ENCODE results near the gene PCDHB11.
"Not testable (repeated sequence)": the region's sequence is repeated elsewhere in the genome, so short reads cannot be mapped to it uniquely, and the experiment has no call there.

PCDHB11 gene
- total RNA-seq: 0 reads per million in 2 donors

DNA sequence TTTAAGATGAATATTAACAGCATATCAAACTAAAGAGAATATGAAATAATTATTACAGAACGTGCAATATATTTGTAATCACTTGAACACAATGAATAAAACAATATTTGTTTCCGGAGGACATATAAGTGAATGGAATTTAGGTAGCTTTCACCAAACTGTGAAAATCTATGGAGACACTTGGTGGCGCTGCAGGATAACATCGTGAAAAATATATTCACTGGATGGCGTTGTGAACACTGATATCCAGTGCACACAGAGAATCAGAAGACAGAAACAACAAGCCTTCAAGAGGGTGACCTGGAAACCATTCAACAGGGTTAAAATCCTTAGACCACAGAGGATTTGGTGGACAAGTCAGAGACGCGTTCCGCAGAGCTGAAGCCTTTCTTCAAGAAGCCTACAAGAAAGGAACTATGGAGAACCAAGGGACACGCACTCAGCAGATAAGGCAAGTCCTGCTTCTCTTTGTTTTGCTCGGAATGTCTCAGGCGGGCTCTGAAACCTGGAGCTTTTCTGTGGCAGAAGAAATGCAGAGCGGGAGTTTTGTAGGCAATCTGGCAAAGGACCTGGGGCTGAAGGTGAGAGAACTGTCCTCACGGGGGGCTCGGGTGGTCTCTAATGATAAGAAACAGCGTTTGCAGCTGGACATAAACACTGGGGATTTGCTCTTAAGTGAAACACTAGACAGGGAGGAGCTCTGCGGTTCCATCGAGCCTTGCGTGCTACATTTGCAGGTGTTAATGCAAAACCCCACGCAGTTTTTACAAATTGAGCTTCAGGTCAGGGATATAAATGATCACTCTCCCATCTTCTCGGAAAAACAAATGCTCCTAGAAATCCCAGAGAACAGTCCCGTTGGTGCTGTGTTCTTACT lies at the start of gene PCDHB11:
Gene PCDHB11, plus strand, starts transcription at position 269 of the 877 bp plus-strand sequence. Its CDS starts 148 bp downstream, at position 417.
- DNase-seq: no peak

DNA sequence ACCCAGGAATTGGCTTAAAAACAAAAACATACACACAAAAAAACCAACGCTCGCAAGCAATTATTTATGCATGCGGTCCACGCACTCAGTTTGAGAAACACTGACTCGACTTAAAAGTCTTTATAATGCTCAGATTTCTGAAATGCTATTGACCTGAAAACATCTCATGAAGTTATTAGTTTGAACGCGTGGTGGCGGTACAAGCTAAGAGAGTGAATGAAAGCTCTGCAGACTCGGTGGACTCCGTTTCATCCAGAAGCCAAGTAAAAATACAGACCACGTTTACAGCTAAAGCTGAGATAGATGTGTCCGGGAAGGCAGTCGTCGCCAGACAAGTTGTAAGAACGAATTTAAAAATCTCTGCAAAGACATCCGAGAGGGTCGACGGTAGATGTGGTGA lies 49.6 kb upstream of the PCDHB11 start, which contains the start of gene PCDHB6:
Gene PCDHB6, plus strand, starts transcription at position 246 of the 400 bp plus-strand sequence. CDS start 201 bp downstream, outside the sequence.
- DNase-seq: no peak

DNA sequence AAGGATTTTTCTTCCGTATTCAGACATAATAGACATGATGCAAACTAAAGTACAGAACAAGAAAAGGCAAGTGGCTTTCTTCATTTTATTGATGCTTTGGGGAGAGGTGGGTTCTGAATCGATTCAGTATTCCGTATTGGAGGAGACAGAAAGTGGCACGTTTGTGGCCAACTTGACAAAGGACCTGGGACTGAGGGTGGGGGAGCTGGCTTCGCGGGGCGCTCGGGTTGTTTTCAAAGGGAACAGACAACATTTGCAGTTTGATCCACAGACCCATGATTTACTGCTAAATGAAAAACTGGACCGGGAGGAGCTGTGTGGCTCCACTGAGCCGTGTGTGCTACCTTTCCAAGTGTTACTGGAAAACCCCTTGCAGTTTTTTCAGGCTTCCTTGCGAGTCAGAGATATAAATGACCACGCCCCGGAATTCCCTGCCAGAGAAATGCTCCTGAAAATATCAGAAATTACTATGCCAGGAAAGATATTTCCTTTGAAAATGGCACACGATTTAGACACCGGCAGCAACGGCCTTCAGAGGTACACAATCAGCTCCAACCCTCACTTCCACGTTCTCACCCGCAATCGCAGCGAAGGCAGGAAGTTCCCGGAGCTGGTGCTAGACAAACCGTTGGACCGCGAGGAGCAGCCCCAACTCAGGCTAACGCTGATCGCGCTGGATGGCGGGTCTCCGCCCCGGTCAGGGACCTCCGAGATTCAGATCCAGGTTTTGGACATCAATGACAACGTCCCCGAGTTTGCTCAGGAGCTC lies 49.0 kb upstream of the PCDHB11 start:
- DNase-seq: no peak

DNA sequence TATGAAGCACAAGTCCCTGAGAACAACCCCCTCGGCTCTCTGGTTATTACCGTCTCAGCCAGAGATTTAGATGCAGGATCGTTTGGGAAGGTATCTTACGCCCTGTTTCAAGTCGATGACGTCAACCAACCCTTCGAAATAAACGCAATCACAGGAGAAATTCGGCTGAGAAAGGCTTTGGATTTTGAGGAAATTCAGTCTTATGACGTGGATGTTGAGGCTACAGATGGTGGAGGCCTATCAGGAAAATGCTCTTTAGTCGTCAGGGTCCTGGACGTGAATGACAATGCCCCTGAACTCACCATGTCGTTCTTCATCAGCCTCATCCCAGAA lies 48.5 kb upstream of the PCDHB11 start:
- DNase-seq: no peak

DNA sequence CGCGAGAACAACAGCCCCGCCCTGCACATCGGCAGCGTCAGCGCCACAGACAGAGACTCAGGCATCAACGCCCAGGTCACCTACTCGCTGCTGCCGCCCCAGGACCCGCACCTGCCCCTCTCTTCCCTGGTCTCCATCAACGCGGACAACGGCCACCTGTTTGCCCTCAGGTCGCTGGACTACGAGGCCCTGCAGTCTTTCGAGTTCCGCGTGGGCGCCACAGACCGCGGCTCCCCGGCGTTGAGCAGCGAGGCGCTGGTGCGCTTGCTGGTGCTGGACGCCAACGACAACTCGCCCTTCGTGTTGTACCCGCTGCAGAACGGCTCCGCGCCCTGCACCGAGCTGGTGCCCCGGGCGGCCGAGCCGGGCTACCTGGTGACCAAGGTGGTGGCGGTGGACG lies 47.8 kb upstream of the PCDHB11 start:
- not testable (repeated sequence) for DNase-seq

DNA sequence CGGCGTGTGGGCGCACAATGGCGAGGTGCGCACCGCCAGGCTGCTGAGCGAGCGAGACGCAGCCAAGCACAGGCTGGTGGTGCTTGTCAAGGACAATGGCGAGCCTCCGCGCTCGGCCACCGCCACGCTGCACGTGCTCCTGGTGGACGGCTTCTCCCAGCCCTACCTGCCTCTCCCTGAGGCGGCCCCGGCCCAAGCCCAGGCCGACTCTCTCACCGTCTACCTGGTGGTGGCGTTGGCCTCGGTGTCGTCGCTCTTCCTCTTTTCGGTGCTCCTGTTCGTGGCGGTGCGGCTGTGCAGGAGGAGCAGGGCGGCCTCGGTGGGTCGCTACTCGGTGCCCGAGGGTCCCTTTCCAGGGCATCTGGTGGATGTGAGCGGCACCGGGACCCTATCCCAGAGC lies 47.3 kb upstream of the PCDHB11 start:
- not testable (repeated sequence) for DNase-seq

DNA sequence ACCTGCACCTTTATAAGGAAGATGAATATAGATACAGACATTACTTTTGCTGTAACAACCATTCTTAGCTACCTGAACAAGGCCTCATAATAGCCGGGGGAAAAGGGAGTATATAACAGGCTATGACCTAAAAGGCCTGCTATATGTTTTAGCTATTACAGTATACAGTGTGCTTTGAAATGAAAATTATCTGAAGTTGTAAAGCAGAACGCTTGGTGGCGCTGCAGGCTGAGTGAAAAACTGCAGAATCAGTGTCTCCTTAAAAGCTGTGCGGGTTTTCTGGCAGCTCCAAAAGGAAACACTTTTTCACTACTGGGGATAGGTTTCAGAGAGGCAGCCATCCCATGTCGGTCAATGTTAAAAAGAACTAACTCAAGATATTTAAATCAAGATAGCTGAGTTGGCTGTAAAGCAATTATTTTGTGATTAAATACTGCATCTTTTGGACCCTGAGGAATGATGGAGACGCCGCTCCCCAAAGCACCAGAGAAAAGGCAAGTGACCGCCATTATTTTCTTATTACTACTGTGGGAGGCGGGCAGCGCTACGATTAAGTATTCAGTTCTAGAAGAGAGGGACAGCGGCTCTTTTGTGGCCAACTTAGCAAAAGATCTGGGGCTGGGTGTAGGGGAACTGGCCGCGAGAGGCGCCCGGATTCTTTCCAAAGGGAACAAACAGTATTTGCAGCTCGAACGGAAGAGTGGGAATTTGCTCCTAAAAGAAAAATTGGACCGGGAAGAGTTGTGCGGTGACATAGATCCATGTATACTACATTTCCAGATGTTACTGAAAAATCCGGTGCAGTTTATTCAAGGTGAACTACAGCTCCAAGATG lies 43.7 kb upstream of the PCDHB11 start:
- no peak for DNase-seq

DNA sequence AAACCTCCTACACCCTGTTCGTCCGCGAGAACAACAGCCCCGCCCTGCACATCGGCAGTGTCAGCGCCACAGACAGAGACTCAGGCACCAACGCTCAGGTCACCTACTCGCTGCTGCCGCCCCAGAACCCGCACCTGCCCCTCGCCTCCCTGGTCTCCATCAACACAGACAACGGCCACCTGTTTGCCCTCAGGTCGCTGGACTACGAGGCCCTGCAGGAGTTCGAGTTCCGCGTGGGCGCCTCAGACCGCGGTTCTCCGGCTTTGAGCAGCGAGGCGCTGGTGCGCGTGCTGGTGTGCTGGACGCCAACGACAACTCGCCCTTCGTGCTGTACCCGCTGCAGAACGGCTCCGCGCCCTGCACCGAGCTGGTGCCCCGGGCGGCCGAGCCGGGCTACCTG lies 42.1 kb upstream of the PCDHB11 start:
- not testable (repeated sequence) for DNase-seq

DNA sequence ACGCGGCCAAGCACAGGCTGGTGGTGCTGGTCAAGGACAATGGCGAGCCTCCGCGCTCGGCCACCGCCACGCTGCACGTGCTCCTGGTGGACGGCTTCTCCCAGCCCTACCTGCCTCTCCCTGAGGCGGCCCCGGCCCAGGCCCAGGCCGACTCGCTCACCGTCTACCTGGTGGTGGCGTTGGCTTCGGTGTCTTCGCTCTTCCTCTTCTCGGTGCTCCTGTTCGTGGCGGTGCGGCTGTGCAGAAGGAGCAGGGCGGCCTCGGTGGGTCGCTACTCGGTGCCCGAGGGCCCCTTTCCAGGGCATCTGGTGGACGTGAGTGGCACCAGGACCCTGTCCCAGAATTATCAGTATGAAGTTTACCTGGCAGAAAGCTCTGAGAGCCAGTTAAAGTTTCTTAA lies 41.5 kb upstream of the PCDHB11 start:
- DNase-seq: not testable (repeated sequence)

DNA sequence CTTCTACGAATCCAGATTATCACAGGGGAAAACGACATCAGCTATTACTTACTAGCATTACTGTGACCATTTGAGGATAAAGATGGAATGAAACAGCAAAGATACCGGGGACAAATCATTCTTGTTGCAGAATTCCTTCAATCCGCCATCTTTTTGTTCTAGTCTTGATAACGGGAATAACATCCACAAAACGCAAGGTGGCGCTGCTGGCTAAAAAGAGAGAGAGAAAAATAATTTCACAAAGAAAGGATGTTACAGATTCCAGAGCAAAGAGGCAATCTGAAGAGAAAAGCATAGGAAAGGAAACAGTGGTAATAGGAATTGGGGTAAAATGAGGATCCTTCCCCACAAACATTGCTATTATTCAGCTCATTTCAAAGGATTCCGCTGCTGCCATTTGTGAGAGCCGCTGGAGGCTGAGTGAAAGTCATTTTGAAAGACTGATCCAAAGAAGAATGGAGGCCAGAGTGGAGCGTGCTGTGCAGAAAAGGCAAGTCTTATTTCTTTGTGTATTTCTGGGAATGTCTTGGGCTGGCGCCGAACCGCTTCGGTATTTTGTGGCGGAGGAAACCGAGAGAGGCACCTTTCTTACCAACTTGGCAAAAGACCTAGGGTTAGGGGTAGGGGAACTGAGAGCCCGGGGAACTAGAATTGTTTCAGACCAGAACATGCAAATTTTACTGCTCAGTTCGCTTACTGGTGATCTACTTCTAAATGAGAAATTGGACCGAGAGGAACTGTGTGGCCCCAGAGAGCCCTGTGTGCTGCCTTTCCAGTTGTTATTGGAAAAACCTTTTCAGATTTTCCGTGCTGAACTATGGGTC lies 26.8 kb upstream of the PCDHB11 start, which contains the start of gene PCDHB7:
Gene PCDHB7, plus strand, starts transcription at position 264 of the 824 bp plus-strand sequence. Its CDS starts 192 bp downstream, at position 456.
- peak in 1 of 5 experiments; percentile 3 for DNase-seq

DNA sequence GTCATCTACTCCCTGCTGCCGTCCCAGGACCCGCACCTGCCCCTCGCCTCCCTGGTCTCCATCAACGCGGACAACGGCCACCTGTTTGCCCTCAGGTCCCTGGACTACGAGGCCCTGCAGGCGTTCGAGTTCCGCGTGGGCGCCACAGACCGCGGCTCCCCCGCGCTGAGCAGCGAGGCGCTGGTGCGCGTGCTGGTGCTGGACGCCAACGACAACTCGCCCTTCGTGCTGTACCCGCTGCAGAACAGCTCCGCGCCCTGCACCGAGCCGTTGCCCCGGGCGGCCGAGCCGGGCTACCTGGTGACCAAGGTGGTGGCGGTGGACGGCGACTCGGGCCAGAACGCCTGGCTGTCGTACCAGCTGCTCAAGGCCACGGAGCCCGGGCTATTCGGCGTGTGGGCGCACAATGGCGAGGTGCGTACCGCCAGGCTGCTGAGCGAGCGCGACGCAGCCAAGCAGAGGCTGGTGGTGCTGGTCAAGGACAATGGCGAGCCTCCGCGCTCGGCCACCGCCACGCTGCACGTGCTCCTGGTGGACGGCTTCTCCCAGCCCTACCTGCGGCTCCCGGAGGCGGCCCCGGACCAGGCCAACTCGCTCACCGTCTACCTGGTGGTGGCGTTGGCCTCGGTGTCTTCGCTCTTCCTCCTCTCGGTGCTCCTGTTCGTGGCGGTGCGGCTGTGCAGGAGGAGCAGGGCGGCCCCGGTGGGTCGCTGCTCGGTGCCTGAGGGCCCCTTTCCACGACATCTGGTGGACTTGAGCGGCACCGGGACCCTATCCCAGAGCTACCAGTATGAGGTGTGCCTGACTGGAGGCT lies 24.9 kb upstream of the PCDHB11 start:
- not testable (repeated sequence) for DNase-seq

DNA sequence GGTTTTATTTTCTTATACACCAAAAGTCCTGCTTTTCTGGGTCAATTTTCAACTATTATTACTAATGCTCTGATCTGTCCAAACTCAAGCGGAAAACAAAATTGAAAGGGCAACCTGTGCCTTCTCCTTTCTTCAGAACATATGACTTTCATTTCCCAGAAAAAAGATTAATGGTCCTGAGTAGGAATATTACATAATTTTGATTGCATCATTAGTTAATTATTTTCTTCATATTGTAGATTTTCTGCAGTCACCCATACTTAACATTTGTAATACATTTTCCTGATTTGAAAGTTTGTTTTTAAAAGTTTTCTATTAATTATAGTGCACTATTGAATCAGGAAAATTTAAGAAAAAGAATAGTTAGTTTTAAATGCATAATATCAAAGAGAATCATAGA lies 23.5 kb upstream of the PCDHB11 start:
- DNase-seq: no peak

DNA sequence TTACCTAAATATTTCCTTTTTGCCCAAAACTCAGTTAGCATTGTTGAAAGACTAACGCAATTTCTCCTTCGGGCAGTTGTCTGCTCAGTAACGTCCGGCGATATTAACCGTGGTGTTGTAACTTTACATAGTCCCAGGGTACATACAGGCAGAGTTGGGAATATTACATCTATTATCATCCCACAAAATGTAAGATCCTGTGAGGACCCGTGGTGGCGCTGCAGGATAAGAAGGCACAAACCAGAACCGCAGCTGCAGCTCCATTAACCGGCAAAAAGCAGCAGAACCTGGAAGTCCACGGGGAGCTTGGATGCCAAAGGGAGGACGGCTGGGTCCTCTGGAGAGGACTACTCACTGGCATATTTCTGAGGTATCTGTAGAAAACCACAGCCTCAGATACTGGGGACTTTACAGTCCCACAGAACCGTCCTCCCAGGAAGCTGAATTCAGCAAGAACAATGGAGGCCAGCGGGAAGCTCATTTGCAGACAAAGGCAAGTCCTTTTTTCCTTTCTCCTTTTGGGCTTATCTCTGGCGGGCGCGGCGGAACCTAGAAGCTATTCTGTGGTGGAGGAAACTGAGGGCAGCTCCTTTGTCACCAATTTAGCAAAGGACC lies 21.7 kb upstream of the PCDHB11 start, which contains the start of gene PCDHB8:
Gene PCDHB8, plus strand, starts transcription at position 214 of the 615 bp plus-strand sequence. Its CDS starts 245 bp downstream, at position 459.
- DNase-seq: not testable (repeated sequence)

DNA sequence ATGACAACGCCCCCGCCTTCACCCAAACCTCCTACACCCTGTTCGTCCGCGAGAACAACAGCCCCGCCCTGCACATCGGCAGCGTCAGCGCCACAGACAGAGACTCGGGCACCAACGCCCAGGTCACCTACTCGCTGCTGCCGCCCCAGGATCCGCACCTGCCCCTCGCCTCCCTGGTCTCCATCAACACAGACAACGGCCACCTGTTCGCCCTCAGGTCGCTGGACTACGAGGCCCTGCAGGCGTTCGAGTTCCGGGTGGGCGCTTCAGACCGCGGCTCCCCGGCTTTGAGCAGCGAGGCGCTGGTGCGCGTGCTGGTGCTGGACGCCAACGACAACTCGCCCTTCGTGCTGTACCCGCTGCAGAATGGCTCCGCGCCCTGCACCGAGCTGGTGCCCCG lies 20.1 kb upstream of the PCDHB11 start:
- DNase-seq: not testable (repeated sequence)

DNA sequence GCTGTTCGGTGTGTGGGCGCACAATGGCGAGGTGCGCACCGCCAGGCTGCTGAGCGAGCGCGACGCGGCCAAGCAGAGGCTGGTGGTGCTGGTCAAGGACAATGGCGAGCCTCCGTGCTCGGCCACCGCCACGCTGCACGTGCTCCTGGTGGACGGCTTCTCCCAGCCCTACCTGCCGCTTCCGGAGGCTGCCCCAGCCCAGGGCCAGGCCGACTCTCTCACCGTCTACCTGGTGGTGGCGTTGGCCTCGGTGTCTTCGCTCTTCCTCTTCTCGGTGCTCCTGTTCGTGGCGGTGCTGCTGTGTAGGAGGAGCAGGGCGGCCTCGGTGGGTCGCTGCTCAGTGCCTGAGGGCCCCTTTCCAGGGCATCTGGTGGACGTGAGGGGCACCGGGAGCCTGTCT lies 19.6 kb upstream of the PCDHB11 start:
- not testable (repeated sequence) for DNase-seq

DNA sequence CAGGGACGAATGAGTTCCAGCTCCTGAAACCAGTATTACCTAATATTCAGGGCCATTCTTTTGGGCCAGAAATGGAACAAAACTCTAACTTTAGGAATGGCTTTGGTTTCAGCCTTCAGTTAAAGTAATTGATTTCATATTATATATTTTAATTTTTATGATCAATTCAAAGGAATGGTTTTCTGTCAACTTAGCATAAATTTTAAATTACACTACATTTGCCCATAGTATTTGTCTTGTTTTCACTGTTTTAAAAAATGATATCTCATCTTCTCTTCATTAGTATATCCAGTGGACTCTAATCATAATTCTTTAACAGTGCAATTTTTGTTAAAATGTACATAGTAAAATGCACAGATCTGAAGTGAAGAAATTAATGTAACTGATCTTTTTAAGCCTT lies 19.1 kb upstream of the PCDHB11 start:
- DNase-seq: no peak

DNA sequence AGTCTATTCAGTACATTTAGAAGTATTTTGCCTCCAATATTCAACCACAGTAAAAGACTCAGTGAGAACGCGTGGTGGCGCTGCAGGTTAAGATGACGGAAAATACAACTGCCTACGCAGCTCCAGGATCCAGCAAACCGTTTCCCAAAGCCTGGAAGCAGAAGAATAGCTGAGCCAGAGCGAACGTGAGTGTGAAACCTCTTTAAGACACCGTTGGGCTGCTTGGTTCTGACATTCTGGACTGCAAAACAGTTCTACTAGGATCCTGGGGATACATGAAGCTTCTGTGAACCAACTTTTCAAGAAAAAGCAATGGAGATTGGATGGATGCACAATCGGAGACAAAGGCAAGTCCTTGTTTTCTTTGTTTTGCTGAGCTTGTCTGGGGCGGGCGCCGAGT lies 17.2 kb upstream of the PCDHB11 start, which contains the start of gene PCDHB16:
Gene PCDHB16, plus strand, starts transcription at position 140 of the 400 bp plus-strand sequence. Its CDS starts 173 bp downstream, at position 313.
- no peak for DNase-seq

DNA sequence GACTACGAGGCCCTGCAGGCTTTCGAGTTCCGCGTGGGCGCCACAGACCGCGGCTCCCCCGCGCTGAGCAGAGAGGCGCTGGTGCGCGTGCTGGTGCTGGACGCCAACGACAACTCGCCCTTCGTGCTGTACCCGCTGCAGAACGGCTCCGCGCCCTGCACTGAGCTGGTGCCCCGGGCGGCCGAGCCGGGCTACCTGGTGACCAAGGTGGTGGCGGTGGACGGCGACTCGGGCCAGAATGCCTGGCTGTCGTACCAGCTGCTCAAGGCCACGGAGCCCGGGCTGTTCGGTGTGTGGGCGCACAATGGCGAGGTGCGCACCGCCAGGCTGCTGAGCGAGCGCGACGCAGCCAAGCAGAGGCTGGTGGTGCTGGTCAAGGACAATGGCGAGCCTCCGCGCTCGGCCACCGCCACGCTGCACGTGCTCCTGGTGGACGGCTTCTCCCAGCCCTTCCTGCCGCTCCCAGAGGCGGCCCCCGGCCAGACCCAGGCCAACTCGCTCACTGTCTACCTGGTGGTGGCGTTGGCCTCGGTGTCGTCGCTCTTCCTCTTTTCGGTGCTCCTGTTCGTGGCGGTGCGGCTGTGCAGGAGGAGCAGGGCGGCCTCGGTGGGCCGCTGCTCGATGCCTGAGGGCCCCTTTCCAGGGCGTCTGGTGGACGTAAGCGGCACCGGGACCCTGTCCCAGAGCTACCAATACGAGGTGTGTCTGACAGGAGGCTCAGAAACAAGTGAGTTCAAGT lies 15.1 kb upstream of the PCDHB11 start:
- DNase-seq: not testable (repeated sequence)

DNA sequence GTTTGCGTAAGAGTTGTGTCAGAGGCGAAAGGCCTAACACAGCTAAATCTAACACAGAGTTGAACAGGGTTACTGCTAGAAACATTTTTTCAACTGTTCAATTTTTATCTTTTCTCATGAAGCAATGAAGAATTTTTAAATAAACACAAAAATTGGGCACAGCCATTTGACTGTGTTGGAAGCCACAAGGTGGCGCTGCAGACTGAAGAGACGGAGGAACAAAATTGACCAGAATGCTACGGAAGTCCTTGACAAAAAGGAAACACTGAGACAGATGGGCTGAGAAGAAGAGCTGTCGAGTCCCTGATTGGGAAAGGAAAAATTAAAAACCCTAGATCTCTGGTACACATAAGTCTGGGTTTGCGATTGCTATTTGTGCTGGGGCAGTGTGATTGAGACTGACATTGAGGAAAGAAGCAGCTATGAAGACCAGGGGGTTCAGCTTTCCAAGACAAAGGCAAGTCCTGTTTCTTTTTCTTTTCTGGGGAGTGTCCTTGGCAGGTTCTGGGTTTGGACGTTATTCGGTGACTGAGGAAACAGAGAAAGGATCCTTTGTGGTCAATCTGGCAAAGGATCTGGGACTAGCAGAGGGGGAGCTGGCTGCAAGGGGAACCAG lies 12.4 kb upstream of the PCDHB11 start, which contains the start of gene PCDHB9:
Gene PCDHB9, plus strand, starts transcription at position 265 of the 616 bp plus-strand sequence. Its CDS starts 158 bp downstream, at position 423.
- peak in 3 of 5 experiments; percentile 10 to 26 (median 10) for DNase-seq
